HepG2 (cell line): ENCODE data around the gene PARK7.
"Not testable (repeated sequence)": the region's sequence is repeated elsewhere in the genome, so short reads cannot be mapped to it uniquely, and the experiment has no call there.

Experiments used
- EZH2 ChIP-seq: conservative IDR thresholded peaks from 2 replicates; pipeline ENCODE4 v1.6.1; 2012; ENCODE audit warnings: mild to moderate bottlenecking, low read depth, low read length, moderate library complexity
- JUN ChIP-seq: sonication (generic); formaldehyde crosslinking; IDR thresholded peaks from 2 replicates; pipeline ENCODE4 v1.4.0; 2020; ENCODE audit warnings: mild to moderate bottlenecking, missing genetic modification reagents
- MAZ ChIP-seq, 2 experiments: sonication (generic) in 1 of 2; formaldehyde crosslinking in 1 of 2; IDR thresholded peaks; 2 replicates each; pipeline versions ENCODE4 v1.5.0 to v1.6.1; 2012 to 2020; ENCODE audit warnings: low read depth in 2 of 2, mild to moderate bottlenecking in 2 of 2, borderline replicate concordance in 1 of 2, improper control_type of control experiment in 1 of 2, low read length in 1 of 2, missing genetic modification reagents in 1 of 2, moderate library complexity in 1 of 2
- MED1 ChIP-seq: sonication (generic); formaldehyde crosslinking; IDR thresholded peaks from 2 replicates; pipeline ENCODE4 v1.4.0; 2020; ENCODE audit warnings: missing genetic modification reagents
- NPAS2 ChIP-seq: sonication (generic); formaldehyde crosslinking; IDR thresholded peaks from 2 replicates; pipeline ENCODE4 v1.8.0; 2022; ENCODE audit warnings: mild to moderate bottlenecking, missing genetic modification reagents, borderline replicate concordance
- POLR2A ChIP-seq, 2 experiments: IDR thresholded peaks; 2 replicates each; pipeline ENCODE4 v1.6.1; 2011; ENCODE audit warnings: low read depth in 2 of 2, low read length in 2 of 2, mild to moderate bottlenecking in 1 of 2, moderate library complexity in 1 of 2; ENCODE audit not compliant: insufficient read depth in 1 of 2
- SMYD3 ChIP-seq: sonication (generic); formaldehyde crosslinking; IDR thresholded peaks from 2 replicates; pipeline ENCODE4 v1.8.1; 2023; ENCODE audit warnings: mild to moderate bottlenecking, missing genetic modification reagents
- TAF1 ChIP-seq: sonication (generic); formaldehyde crosslinking; IDR thresholded peaks from 2 replicates; pipeline ENCODE4 v1.4.0; 2020; ENCODE audit warnings: missing genetic modification reagents
- ZBTB21 ChIP-seq: sonication (generic); formaldehyde crosslinking; IDR thresholded peaks from 2 replicates; pipeline ENCODE4 v1.4.0; 2020; ENCODE audit warnings: missing genetic modification reagents
- ZNF274 ChIP-seq: sonication (generic); formaldehyde crosslinking; IDR thresholded peaks from 2 replicates; pipeline ENCODE4 v1.5.1; 2020; ENCODE audit warnings: mild to moderate bottlenecking, missing genetic modification reagents
- TF ChIP-seq, protein P1 (sequence below): IDR thresholded peaks from 2 replicates; pipeline ENCODE4 v1.6.1; 2016; ENCODE audit warnings: mild to moderate bottlenecking
- TF ChIP-seq, protein P2 (sequence below): sonication (generic); formaldehyde crosslinking; IDR thresholded peaks from 2 replicates; pipeline ENCODE4 v1.8.1; 2023; ENCODE audit warnings: missing genetic modification reagents, inconsistent platforms, borderline replicate concordance
- TF ChIP-seq, protein P3 (sequence below): sonication (generic); formaldehyde crosslinking; IDR thresholded peaks from 2 replicates; pipeline ENCODE4 v1.5.0; 2020; ENCODE audit warnings: mild to moderate bottlenecking, missing genetic modification reagents

DNA sequence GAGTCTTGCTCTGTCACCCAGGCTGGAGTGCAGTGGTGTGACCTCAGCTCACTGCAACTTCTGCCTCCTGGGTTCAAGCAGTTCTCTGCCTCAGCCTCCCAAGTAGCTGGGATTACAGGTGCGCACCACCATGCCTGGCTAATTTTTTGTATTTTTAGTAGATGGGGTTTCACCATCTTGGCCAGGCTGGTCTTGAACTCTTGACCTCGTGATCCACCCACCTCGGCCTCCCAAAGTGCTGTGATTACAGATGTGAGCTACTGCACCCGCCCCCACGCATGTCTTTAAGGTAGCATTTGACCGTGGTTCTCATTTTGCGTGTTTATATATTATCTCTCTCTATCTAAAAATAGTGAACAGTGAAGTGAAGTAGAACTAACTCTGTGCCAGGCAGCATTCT, 2.3 kb downstream of the PARK7 start:
- not testable (repeated sequence) for TF ChIP-seq JUN (CRISPR knock-in tag); ZBTB21 (CRISPR knock-in tag); ZNF274; EZH2; SMYD3 (CRISPR knock-in tag); MED1; TAF1; MAZ (IDR thresholded peaks at IDR 0.05; ENCODE audit: borderline replicate concordance, low read depth, low read length); MAZ (CRISPR knock-in tag; IDR thresholded peaks at IDR 0.05; ENCODE audit: low read depth); NPAS2 (CRISPR knock-in tag); POLR2A (IDR thresholded peaks at IDR 0.05; ENCODE audit: insufficient read depth in 1 of 2, low read depth in 2 of 2, low read length in 2 of 2)
- TF ChIP-seq, protein P1, sequence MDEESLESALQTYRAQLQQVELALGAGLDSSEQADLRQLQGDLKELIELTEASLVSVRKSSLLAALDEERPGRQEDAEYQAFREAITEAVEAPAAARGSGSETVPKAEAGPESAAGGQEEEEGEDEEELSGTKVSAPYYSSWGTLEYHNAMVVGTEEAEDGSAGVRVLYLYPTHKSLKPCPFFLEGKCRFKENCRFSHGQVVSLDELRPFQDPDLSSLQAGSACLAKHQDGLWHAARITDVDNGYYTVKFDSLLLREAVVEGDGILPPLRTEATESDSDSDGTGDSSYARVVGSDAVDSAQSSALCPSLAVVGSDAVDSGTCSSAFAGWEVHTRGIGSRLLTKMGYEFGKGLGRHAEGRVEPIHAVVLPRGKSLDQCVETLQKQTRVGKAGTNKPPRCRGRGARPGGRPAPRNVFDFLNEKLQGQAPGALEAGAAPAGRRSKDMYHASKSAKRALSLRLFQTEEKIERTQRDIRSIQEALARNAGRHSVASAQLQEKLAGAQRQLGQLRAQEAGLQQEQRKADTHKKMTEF (CRISPR knock-in tag), result not testable (repeated sequence)
- TF ChIP-seq, protein P2, sequence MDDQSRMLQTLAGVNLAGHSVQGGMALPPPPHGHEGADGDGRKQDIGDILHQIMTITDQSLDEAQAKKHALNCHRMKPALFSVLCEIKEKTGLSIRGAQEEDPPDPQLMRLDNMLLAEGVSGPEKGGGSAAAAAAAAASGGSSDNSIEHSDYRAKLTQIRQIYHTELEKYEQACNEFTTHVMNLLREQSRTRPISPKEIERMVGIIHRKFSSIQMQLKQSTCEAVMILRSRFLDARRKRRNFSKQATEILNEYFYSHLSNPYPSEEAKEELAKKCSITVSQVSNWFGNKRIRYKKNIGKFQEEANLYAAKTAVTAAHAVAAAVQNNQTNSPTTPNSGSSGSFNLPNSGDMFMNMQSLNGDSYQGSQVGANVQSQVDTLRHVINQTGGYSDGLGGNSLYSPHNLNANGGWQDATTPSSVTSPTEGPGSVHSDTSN (CRISPR knock-in tag), result not testable (repeated sequence)
- TF ChIP-seq, protein P3, sequence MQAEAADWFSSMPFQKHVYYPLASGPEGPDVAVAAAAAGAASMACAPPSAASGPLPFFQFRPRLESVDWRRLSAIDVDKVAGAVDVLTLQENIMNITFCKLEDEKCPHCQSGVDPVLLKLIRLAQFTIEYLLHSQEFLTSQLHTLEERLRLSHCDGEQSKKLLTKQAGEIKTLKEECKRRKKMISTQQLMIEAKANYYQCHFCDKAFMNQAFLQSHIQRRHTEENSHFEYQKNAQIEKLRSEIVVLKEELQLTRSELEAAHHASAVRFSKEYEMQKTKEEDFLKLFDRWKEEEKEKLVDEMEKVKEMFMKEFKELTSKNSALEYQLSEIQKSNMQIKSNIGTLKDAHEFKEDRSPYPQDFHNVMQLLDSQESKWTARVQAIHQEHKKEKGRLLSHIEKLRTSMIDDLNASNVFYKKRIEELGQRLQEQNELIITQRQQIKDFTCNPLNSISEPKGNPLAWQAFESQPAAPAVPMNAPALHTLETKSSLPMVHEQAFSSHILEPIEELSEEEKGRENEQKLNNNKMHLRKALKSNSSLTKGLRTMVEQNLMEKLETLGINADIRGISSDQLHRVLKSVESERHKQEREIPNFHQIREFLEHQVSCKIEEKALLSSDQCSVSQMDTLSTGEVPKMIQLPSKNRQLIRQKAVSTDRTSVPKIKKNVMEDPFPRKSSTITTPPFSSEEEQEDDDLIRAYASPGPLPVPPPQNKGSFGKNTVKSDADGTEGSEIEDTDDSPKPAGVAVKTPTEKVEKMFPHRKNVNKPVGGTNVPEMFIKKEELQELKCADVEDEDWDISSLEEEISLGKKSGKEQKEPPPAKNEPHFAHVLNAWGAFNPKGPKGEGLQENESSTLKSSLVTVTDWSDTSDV (CRISPR knock-in tag), result not testable (repeated sequence)
